D721Med (cell line): ENCODE results near the gene DOCK6.

Source experiments
- DNase-seq: peaks from one replicate; pipeline ENCODE4 v3.0.0; 2011; ENCODE audit warnings: low spot score; ENCODE audit not compliant: insufficient read length
- FAIRE-seq: peaks from 2 replicates; lab custom pipeline; 2011; peaks lifted over from hg19 to GRCh38; lab: Jason Lieb, UNC
- TF ChIP-seq, protein P1 (sequence below): IDR thresholded peaks from 2 replicates; pipeline ENCODE4 v1.5.1; 2012; ENCODE audit warnings: mild to moderate bottlenecking, control low read depth; ENCODE audit not compliant: insufficient read depth; ENCODE audit errors: missing control alignments

DOCK6 gene

GRCh38 chr19:11201791-11202190, 60.5 kb downstream of the DOCK6 start:
- no peak for FAIRE-seq
- TF ChIP-seq, protein P1, sequence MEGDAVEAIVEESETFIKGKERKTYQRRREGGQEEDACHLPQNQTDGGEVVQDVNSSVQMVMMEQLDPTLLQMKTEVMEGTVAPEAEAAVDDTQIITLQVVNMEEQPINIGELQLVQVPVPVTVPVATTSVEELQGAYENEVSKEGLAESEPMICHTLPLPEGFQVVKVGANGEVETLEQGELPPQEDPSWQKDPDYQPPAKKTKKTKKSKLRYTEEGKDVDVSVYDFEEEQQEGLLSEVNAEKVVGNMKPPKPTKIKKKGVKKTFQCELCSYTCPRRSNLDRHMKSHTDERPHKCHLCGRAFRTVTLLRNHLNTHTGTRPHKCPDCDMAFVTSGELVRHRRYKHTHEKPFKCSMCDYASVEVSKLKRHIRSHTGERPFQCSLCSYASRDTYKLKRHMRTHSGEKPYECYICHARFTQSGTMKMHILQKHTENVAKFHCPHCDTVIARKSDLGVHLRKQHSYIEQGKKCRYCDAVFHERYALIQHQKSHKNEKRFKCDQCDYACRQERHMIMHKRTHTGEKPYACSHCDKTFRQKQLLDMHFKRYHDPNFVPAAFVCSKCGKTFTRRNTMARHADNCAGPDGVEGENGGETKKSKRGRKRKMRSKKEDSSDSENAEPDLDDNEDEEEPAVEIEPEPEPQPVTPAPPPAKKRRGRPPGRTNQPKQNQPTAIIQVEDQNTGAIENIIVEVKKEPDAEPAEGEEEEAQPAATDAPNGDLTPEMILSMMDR, result no peak
- DNase-seq, result no peak

DNA sequence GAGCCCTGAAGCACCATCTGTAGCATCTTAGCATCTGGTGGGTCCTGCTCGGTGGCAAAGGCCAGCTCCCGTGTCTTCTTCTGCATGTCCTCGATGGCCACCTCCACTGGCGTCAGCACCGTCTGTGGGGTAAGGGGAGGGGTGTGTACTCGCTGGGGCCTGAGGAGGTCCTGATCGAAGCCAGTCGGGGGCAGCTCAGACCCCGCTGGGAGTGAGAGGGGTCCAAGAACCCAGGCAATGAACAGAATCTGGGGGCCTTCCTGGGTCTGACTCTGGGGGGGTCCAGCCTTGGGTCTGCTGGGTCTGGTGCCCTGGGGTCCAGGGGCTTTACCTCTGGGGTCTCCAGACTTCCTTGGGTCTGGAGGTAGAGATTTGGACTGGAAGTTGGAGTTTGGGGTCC, 61.4 kb downstream of the DOCK6 start:
- FAIRE-seq (no peak), DNase-seq (no peak)
- TF ChIP-seq, protein P1, result no peak

DNA sequence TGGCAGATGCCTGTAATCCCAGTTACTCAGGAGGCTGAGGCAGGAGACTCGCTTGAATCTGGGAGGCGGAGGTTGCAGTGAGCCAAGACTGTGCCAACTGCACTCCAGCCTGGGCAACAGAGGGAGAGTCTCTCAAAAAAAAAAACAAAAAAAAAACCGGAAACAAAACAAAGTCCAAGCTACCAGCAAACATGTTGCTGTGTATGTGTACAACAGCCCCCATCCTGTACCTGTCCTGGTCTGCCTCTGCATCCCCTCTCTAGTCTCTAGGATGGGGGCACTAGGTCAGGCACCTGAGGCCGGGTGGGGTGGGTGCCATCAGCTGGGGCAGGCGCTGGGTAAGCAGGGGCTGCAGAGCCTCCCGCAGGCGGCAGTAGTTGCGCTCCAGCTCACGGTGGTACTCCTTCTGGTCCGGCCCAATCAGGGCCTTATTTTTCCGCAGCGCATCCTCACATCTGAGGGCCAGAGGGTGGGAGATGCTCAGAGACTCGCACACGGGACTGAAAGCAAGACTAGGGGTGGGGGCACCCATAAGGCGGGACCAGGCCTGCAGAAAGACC, 62.2 kb downstream of the DOCK6 start:
- DNase-seq (no peak), FAIRE-seq (no peak)
- TF ChIP-seq, protein P1, result no peak

DNA sequence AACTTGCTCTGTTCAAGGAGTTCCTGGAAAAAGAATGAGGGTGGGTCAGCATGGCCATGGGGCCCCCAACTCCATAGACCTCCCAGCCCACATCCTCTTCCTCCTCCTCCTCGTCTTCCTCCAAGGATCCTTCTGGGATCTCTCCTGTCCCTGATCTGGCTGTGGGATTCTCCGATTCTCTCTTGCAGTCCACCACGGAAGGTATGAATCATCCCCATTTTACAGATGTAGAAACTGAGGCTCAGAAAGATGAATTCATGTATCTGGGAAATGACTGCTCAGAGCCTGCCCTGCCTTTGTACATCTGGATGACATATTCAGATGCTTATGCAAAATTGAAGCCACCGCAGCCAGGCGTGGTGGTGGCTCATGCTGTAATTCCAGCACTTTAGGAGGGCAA, 62.8 kb downstream of the DOCK6 start:
- TF ChIP-seq, protein P1, result no peak
- DNase-seq (no peak), FAIRE-seq (no peak)

GRCh38 chr19:11198769-11199424, 63.4 kb downstream of the DOCK6 start:
- no peak for FAIRE-seq
- TF ChIP-seq, protein P1, result no peak
- no peak for DNase-seq

DNA sequence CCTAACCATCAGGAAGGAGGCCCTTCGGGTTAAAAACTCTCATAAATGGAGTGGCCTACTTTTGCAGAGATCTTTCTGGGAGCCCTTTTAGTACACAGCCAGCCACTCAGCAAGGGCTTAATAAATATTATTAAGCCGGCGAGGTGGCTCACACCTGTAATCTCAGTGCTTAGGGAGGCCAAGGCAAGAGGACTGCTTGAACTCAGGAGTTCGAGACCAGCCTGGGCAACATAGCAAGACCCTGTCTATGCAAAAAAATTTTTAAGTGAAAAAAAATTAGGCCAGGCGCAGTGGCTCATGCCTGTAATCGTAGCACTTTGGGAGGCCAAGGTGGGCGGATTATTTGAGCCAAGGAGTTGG, 64.2 kb downstream of the DOCK6 start:
- TF ChIP-seq, protein P1, result no peak
- FAIRE-seq, result no peak
- DNase-seq, result no peak
